D721Med (cell line): ENCODE results near the gene OLFM1.

Experiments used
- DNase-seq: peaks from one replicate; pipeline ENCODE4 v3.0.0; 2011; ENCODE audit warnings: low spot score; ENCODE audit not compliant: insufficient read length
- FAIRE-seq: peaks from 2 replicates; lab custom pipeline; 2011; peaks lifted over from hg19 to GRCh38; lab: Jason Lieb, UNC
- TF ChIP-seq, protein P1 (sequence below): IDR thresholded peaks from 2 replicates; pipeline ENCODE4 v1.5.1; 2012; ENCODE audit warnings: mild to moderate bottlenecking, control low read depth; ENCODE audit not compliant: insufficient read depth; ENCODE audit errors: missing control alignments

The OLFM1 gene

DNA sequence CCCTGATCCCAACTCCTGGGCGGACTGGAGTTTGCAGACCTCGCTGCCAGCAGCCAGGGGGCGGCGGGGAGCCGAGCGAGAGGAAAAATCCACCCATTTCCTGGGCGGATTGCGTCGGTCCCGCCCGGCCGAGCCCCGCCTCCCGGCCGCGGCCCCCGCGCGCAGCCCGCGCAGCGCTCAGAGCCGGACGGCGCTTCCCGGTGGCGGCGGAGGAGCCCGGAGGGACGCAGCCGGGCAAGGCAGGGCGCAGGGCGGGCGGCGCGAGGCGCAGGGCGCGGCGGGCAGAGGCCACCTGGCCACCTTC, at the start of gene OLFM1:
OLFM1 (plus strand) TSS at position 180 of the 304 bp plus-strand sequence. CDS start 322 bp downstream, outside the sequence.
- TF ChIP-seq, protein P1, sequence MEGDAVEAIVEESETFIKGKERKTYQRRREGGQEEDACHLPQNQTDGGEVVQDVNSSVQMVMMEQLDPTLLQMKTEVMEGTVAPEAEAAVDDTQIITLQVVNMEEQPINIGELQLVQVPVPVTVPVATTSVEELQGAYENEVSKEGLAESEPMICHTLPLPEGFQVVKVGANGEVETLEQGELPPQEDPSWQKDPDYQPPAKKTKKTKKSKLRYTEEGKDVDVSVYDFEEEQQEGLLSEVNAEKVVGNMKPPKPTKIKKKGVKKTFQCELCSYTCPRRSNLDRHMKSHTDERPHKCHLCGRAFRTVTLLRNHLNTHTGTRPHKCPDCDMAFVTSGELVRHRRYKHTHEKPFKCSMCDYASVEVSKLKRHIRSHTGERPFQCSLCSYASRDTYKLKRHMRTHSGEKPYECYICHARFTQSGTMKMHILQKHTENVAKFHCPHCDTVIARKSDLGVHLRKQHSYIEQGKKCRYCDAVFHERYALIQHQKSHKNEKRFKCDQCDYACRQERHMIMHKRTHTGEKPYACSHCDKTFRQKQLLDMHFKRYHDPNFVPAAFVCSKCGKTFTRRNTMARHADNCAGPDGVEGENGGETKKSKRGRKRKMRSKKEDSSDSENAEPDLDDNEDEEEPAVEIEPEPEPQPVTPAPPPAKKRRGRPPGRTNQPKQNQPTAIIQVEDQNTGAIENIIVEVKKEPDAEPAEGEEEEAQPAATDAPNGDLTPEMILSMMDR: peak; percentile 73
- DNase-seq (no peak), FAIRE-seq (no peak)

DNA sequence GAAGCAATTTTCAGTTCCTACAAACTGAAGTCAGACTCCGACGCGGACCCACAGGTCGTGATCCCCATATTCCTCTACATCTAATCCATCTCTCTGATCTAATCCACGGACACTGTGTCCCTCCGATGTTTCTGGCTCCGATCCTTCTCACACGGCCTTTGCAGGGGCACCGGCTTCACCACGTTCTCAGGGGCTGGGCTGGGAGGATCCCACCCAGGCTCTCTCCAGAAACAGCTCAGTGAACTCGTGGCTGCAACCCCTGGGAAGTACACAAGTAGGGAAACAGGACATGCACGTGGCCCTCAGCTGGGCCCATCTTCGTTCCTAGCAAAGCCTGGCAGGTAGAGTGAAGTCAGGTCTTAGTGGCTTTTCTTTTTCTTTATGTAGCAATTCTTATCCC, 49.1 kb upstream of the OLFM1 start:
- no peak for DNase-seq
- no peak for FAIRE-seq
- TF ChIP-seq, protein P1: no peak

DNA sequence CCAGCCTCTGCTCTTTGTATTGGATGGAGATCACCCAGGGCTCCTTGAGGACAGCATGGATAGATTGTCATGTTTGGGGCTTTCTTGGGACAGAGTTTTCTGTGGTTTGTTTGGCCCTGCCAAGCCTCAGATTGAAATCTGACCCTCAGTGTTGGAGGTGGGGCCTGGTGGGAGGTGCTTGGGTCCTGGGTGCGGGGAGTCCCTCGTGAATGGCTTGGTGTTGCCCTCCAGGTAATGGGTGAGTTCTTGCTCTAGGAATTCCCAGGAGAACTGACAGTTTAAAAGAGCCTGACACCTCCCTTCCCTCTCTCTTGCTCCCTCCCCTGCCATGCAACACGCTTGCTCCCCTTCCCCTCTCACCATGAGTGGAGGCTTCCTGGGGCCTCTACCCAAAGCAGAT, 48.6 kb upstream of the OLFM1 start:
- DNase-seq (no peak), FAIRE-seq (no peak)
- TF ChIP-seq, protein P1: no peak

- TF ChIP-seq, protein P1: no peak
- DNase-seq (no peak), FAIRE-seq (no peak)
Observed at GRCh38 chr9:135039266-135039870, 48.1 kb upstream of the OLFM1 start.

DNA sequence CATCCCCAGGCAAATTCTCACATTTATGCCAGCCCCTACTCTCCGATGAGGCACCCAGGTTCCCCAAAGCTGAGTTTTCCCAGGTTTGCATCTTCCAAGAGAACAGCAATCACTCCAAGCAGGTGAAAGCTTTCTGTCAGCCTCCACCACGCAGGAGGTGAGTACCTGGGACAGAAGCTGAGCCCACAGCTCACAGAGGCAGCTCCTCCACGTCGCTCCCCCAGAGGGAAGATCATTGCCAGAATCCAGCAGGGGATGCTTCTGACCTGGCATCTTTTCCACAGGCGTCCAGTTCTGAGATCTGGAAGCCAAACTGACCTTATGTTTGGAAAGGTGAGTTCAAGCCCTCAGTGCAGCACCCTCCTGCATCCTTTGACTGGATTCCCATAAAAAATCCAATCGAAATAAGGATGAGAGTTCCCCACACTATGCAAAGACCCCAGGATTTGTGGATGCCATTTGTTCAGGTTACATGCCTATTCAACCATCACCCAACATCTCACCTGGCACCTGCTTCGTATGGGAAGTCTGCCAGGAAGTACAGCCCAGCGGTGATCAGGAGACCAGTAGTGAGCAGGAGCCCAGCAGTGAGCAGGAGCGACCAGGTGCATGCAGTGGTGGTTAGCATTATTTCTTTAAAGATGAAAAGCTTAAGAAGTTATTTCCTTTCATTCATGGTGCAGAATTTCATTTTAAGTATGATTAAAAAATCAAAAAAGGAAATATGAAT, 47.4 kb upstream of the OLFM1 start:
- FAIRE-seq (no peak), DNase-seq (no peak)
- TF ChIP-seq, protein P1: no peak

DNA sequence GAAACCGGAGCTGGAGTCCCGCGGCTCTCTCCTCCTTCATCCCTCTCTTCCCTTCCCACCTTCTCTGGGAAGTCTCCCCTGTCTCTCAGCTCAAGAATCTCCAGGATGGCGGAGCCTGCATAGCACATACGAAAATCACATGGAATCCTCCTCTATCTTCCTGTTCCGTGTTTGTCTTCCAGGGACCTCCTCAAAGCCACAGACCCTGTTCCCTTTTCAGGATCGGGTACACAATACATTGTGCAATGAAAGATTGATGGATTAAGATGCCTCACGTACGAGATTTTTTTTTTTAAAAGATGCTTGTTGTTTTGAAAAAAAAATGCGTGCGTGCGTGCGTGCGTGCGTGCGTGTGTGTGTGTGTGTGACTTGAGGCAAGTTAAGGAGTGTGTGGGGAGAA, 46.6 kb upstream of the OLFM1 start:
- TF ChIP-seq, protein P1: no peak
- FAIRE-seq: no peak
- no peak for DNase-seq

DNA sequence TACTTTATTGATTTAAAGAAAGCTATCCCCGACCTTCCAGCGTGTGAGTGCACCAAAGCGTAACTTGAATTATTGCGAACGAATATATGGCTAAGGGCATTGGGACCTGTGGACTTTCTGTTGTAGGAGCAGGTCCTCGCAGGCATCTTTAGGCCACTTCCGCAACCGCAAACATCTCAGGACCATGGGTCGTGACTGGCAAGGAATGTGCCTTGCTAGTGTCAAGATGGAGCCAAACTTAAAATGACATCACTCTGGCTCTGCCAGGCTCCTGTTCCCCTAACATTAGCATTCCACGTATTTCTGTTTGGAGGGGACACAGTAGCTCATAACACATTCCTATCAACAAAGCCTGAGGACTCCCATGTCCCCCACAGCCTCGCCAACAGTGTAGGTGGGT, 44.1 kb upstream of the OLFM1 start:
- TF ChIP-seq, protein P1: no peak
- FAIRE-seq (no peak), DNase-seq (no peak)
